ENCODE data around the gene PTPRN2.

DNA sequence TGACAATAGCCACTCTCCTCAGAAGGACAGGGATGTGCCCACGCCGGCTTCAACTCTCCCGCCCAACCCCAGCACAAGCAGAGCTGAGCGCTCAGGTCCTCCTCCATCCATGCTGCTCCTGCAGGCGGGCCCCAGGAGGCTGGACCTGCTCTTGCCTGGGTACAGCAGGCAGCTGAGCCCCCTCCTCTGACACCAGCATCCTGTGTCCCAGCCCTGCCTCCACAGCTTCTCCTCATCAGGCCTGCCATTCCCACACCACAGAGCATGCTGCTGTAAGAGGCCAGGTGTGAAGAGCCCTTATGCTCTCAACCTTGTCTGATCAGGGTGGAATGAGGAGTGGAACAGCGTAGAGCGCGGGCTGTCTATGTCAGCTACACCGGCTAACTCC, 302.2 kb downstream of the PTPRN2 start:
- TF ChIP-seq GATA3 (IDR thresholded peaks at IDR 0.05; ENCODE audit: low read depth, low read length) (no peak), GATA2 (IDR thresholded peaks at IDR 0.05; ENCODE audit: low read depth, low read length) (no peak)

All from SH-SY5Y (cell line).